ENCODE data around the gene RGS7.

Gene RGS7

DNA sequence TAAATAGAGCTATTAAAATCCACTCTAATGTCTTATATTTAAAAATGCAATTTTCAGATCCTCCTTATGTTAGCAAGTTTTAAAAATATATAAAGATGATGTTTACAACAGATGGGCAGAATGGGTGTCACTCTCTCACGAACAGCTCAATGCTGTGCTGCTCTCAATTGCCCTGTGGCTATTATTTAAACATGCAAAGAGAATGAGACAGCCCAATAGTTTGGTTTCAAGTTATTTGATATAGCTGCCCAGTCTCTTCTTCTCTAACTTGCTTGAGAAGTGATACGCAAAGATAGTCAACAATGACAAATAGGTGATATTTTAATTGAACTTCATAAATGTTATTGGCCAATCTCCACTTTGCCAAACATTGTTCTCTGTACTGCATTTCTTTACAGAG is 545.7 kb downstream of the RGS7 start:
- TF ChIP-seq CTCF (IDR thresholded peaks at IDR 0.05; ENCODE audit: extremely low read depth, missing control alignments): no peak
- no peak for DNase-seq (ENCODE audit: low spot score)

DNA sequence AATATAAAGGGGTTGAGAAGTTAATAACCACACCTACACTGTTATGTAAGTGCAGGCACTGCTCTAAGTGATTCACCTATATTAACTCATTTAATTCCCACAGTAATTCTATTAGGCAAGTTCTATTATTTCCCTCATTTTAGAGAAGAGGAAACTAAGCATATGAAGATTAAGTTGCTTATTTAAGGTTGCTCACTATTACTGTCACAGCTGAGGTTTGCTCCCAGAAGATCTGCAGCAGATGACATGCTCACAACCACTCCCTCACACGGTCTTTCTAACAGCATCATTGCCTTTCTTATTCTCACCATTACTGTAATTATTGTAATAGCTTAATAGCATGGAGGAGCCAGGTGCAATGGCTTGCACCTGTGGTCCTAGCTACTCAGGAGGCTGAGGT is 548.6 kb downstream of the RGS7 start:
- no peak for DNase-seq (ENCODE audit: low spot score)
- TF ChIP-seq CTCF (IDR thresholded peaks at IDR 0.05; ENCODE audit: extremely low read depth, missing control alignments): no peak

GRCh38 chr1:240806200-240806745 is 550.7 kb downstream of the RGS7 start:
- TF ChIP-seq CTCF (IDR thresholded peaks at IDR 0.05; ENCODE audit: extremely low read depth, missing control alignments): no peak
- no peak for DNase-seq (ENCODE audit: low spot score)

DNA sequence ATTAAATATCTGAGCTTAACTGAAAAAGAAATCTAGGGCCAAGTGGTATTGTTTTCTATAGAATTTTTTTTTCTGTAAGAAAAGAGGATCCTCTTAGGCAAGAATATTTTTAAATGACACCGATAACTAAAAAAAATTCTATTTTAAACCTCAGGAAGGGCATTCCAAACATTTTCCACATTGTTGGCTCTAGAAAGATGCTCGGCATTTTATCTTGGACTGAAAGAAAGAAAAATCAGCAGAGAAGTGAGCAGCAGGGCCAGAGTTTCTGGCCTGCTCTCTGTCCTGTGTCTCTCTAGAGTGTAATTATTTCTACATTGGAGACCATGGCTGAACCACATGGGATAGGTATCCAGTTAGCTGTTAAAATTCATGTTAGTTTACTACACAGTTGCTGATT is 552.5 kb downstream of the RGS7 start:
- no peak for DNase-seq (ENCODE audit: low spot score)
- TF ChIP-seq CTCF (IDR thresholded peaks at IDR 0.05; ENCODE audit: extremely low read depth, missing control alignments): no peak

GRCh38 chr1:240803151-240803550 is 553.9 kb downstream of the RGS7 start:
- TF ChIP-seq CTCF (IDR thresholded peaks at IDR 0.05; ENCODE audit: extremely low read depth, missing control alignments): no peak
- DNase-seq (ENCODE audit: low spot score): no peak

- no peak for TF ChIP-seq CTCF (IDR thresholded peaks at IDR 0.05; ENCODE audit: extremely low read depth, missing control alignments)
- no peak for DNase-seq (ENCODE audit: low spot score)
These were observed 554.7 kb downstream of the RGS7 start for GRCh38 chr1:240802271-240802670.

- no peak for DNase-seq (ENCODE audit: low spot score)
- no peak for TF ChIP-seq CTCF (IDR thresholded peaks at IDR 0.05; ENCODE audit: extremely low read depth, missing control alignments)
These were observed 555.6 kb downstream of the RGS7 start for GRCh38 chr1:240801442-240801841.
